Measurements from ENCODE around the gene TTLL5. TPM values are rescaled to one million over a fixed set of nuclear protein-coding genes. Genes with fewer than 3 reads are reported as not detected.
A peak's percentile ranks its signal among the peaks of the same experiment; 100 is the strongest.

The TTLL5 gene, protein sequence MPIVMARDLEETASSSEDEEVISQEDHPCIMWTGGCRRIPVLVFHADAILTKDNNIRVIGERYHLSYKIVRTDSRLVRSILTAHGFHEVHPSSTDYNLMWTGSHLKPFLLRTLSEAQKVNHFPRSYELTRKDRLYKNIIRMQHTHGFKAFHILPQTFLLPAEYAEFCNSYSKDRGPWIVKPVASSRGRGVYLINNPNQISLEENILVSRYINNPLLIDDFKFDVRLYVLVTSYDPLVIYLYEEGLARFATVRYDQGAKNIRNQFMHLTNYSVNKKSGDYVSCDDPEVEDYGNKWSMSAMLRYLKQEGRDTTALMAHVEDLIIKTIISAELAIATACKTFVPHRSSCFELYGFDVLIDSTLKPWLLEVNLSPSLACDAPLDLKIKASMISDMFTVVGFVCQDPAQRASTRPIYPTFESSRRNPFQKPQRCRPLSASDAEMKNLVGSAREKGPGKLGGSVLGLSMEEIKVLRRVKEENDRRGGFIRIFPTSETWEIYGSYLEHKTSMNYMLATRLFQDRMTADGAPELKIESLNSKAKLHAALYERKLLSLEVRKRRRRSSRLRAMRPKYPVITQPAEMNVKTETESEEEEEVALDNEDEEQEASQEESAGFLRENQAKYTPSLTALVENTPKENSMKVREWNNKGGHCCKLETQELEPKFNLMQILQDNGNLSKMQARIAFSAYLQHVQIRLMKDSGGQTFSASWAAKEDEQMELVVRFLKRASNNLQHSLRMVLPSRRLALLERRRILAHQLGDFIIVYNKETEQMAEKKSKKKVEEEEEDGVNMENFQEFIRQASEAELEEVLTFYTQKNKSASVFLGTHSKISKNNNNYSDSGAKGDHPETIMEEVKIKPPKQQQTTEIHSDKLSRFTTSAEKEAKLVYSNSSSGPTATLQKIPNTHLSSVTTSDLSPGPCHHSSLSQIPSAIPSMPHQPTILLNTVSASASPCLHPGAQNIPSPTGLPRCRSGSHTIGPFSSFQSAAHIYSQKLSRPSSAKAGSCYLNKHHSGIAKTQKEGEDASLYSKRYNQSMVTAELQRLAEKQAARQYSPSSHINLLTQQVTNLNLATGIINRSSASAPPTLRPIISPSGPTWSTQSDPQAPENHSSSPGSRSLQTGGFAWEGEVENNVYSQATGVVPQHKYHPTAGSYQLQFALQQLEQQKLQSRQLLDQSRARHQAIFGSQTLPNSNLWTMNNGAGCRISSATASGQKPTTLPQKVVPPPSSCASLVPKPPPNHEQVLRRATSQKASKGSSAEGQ (N-terminal part only)
- 37.9 and 39.1 TPM in 2 replicates for total RNA-seq

DNA sequence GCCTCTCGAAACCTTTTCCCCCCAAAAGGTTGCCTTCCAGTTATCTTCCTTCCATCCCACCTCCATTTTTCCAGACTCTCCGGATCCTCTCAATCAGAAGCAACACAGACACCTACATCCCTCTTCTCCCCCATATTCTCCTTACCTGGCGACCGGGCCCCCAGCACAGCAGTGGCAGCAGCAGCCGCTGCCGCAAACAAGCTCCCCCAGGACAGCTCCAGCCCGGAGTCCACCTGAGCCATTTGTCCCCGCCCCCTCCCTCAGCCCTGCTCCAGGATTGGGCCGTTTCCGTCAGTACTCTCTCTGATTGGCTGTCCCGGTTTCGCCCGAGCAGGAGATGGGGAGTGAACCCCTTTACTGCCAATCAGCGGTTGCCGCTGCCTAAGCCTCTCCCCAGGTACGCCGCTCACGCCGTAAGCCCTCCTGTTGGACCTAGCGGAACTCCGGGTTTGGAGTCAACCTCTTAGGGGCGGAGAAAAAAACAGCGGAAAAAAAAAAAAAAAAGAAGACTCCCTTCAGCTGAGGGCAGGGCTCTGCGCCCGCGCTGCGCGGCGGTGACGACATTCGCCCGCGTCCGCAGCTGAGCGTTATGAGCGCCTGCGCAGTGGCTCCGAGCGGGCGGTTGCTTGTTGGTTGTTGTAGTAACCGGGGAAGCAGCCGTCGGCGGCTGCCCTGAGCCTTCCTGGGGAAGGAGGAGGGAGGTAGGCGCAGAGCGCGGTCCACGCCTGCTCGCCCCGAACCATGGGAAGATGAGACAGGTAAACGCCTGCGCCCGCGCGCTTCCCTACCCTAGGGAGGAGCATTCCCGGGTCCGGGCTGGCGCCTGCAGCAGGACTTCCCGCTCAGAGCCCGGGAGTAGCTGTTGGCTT lies at the start of gene TTLL5, which contains the start of gene ERG28:
TTLL5 (plus strand) TSS at position 617 of the 869 bp plus-strand sequence. CDS start 1,904 bp downstream, outside the sequence.
ERG28 (minus strand) TSS at position 247 of the 869 bp plus-strand sequence. CDS start 3,374 bp downstream, outside the sequence.
- no peaks in the 10 kb centered on the region for H3K27me3 Mint-ChIP-seq
- peaks cover 25% of the 10 kb centered on the region for H3K4me1 Mint-ChIP-seq
- intact Hi-C loops (cut with micrococcal nuclease), result loop anchor here (1.0 to 5.0 kb wide), 15 partner anchors 46 to 1169 kb away; partner anchors contain the start of genes ANGEL1, AREL1, DLST and EIF2B2
- H3K4me3 Mint-ChIP-seq, result peak within 1 kb of the TSS; percentile 99
- TF ChIP-seq, protein P1, sequence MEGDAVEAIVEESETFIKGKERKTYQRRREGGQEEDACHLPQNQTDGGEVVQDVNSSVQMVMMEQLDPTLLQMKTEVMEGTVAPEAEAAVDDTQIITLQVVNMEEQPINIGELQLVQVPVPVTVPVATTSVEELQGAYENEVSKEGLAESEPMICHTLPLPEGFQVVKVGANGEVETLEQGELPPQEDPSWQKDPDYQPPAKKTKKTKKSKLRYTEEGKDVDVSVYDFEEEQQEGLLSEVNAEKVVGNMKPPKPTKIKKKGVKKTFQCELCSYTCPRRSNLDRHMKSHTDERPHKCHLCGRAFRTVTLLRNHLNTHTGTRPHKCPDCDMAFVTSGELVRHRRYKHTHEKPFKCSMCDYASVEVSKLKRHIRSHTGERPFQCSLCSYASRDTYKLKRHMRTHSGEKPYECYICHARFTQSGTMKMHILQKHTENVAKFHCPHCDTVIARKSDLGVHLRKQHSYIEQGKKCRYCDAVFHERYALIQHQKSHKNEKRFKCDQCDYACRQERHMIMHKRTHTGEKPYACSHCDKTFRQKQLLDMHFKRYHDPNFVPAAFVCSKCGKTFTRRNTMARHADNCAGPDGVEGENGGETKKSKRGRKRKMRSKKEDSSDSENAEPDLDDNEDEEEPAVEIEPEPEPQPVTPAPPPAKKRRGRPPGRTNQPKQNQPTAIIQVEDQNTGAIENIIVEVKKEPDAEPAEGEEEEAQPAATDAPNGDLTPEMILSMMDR (IDR thresholded peaks at IDR 0.05), result no peak
- peak within 1 kb of the TSS; percentile 97 for H3K27ac Mint-ChIP-seq
- CTCF ChIA-PET, result interaction anchor here (13.4 kb wide), 1 partner anchor 85 kb away, joined by 264 read pairs; the partner anchor contains the start of gene FLVCR2
- ATAC-seq (ENCODE audit: low read depth) (peak; percentile 92), DNase-seq (peak; percentile 94)
- POLR2A ChIA-PET, result interaction anchor here (0.6 to 2.0 kb wide), 20 partner anchors 13 to 534 kb away, joined by 3 to 11 read pairs (median 4); partner anchors contain the start of genes FLVCR2 and NEK9
- peaks cover 38% of the 10 kb centered on the region for H3K36me3 Mint-ChIP-seq (ENCODE audit: low read depth)
- H3K9me3 Mint-ChIP-seq, result no peaks in the 10 kb centered on the region

DNA sequence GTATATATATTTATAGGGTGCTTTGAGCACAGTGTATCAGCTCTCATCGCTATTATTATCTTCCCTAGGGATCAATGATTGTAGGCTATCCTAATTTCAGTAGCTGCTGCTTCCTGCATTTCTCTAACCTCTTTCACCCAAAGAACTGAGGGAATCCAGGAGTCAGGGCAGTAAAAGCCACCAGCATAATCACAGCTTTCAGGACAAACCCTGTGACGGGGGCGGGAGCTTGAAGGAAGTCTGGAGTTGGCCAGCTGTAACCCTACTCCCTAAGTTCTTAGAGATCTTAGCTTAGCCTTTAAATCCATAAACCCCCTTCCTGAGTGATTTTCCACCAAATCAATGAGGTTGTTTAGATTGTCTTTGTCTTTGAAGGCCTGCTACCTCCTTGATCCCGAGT lies 48.9 kb upstream of the TTLL5 start:
- no peak for ATAC-seq (ENCODE audit: low read depth)
- H3K9me3 Mint-ChIP-seq, result peaks cover 15% of the 10 kb centered on the region
- H3K36me3 Mint-ChIP-seq (ENCODE audit: low read depth), result peaks cover 6% of the 10 kb centered on the region
- no peak for DNase-seq
- CTCF ChIA-PET, result no interaction called here
- H3K27ac Mint-ChIP-seq, result no peak overlapping the region
- POLR2A ChIA-PET, result no interaction called here
- peaks cover 3% of the 10 kb centered on the region for H3K27me3 Mint-ChIP-seq
- H3K4me3 Mint-ChIP-seq, result no peak overlapping the region
- intact Hi-C loops (cut with micrococcal nuclease), result no loop called here
- TF ChIP-seq, protein P1 (IDR thresholded peaks at IDR 0.05), result no peak
- peaks cover 15% of the 10 kb centered on the region for H3K4me1 Mint-ChIP-seq

DNA sequence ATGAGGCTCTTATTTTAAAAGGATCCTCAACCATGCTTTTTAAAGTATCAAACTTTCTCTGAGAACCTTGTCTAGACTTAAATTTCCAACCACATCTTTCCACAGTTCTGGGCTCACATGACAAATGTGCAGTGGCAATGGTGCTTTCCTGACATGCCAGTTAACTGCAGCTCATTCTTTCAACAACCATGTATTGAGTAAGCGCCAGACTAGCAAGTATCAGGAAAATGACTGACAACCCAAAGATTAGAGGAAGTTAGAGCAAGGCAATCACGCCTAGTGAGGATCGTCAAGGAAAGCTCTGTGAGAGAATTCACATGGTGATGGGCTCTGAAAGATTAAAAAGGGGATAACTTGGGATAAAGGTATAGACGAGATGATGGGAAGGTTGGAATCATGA lies 46.9 kb upstream of the TTLL5 start:
- no peak overlapping the region for H3K4me3 Mint-ChIP-seq
- CTCF ChIA-PET, result no interaction called here
- TF ChIP-seq, protein P1 (IDR thresholded peaks at IDR 0.05), result no peak
- H3K36me3 Mint-ChIP-seq (ENCODE audit: low read depth), result no peaks in the 10 kb centered on the region
- ATAC-seq (ENCODE audit: low read depth), result no peak
- intact Hi-C loops (cut with micrococcal nuclease), result loop anchor here (2.0 kb wide), 1 partner anchor 47 kb away; the partner anchor contains the start of genes ERG28 and TTLL5
- POLR2A ChIA-PET, result no interaction called here
- no peaks in the 10 kb centered on the region for H3K27me3 Mint-ChIP-seq
- peaks cover 15% of the 10 kb centered on the region for H3K4me1 Mint-ChIP-seq
- H3K27ac Mint-ChIP-seq, result no peak overlapping the region
- DNase-seq, result no peak
- peaks cover 2% of the 10 kb centered on the region for H3K9me3 Mint-ChIP-seq

DNA sequence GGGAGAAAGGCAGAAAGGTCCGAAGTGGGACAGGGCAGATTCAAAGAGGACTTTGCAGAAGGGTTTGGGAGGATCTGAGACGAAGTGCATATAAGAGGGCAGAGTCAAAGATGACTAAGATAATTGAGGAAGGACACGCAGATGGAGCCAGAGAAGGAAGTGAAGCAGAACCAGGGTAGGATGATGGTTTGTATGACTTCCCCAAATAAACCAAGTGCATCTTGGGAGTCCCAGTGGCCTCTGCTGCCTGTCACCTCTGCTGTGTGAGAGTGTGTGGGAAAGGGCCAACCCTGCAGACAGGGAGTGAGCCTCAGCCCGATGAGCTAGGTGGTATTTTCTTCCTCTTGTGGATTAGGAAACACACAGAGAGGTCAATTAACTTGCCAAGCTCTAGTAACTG lies 45.8 kb upstream of the TTLL5 start:
- Mint-ChIP-seq H3K36me3 (ENCODE audit: low read depth) (no peaks in the 10 kb centered on the region), H3K27ac (peak overlapping the region; percentile 50), H3K27me3 (no peaks in the 10 kb centered on the region), H3K4me1 (peaks cover 15% of the 10 kb centered on the region), H3K9me3 (peaks cover 2% of the 10 kb centered on the region), H3K4me3 (no peak overlapping the region)
- DNase-seq (no peak), ATAC-seq (ENCODE audit: low read depth) (peak; percentile 95)
- TF ChIP-seq, protein P1 (IDR thresholded peaks at IDR 0.05), result no peak
- POLR2A ChIA-PET, result no interaction called here
- intact Hi-C loops (cut with micrococcal nuclease), result loop anchor here (2.0 kb wide), 1 partner anchor 46 kb away; the partner anchor contains the start of genes ERG28 and TTLL5
- CTCF ChIA-PET, result no interaction called here

Data from activated B cell treated with CpG ODN at 0.5 μM for 24 hours (primary cell).